GM19395 (cell line): ENCODE data around the gene GPR176.
"Not testable (repeated sequence)": the region's sequence is repeated elsewhere in the genome, so short reads cannot be mapped to it uniquely, and the experiment has no call there.

Experiments
- ATAC-seq: cut with Tn5 transposase; IDR thresholded peaks from one replicate; pipeline ENCODE4 v1.9.1; 2021; ENCODE audit warnings: mild to moderate bottlenecking, moderate library complexity; ENCODE audit not compliant: unreplicated experiment

GPR176 gene

GRCh38 chr15:39936187-39936586, 16.1 kb upstream of the GPR176 start:
- no peak for ATAC-seq

GRCh38 chr15:39935241-39935640, 15.2 kb upstream of the GPR176 start:
- no peak for ATAC-seq

- ATAC-seq: peak; percentile 22
These were observed 14.5 kb upstream of the GPR176 start for GRCh38 chr15:39934397-39935071.

- no peak for ATAC-seq
These were observed 11.5 kb upstream of the GPR176 start for GRCh38 chr15:39931615-39932014.

GRCh38 chr15:39926526-39926925, 6.5 kb upstream of the GPR176 start:
- ATAC-seq: no peak

- no peak for ATAC-seq
These were observed 5.2 kb upstream of the GPR176 start for GRCh38 chr15:39925112-39925842.

- ATAC-seq: no peak
These were observed 4.4 kb upstream of the GPR176 start for GRCh38 chr15:39924437-39924836.

GRCh38 chr15:39922462-39923092, 2.5 kb upstream of the GPR176 start:
- ATAC-seq: no peak

- no peak for ATAC-seq
These were observed 1.2 kb upstream of the GPR176 start for GRCh38 chr15:39921274-39921638.

GRCh38 chr15:39920510-39921273, 626 bp upstream of the GPR176 start:
- peak; percentile 78 for ATAC-seq

- ATAC-seq: no peak
These were observed 687 bp downstream of the GPR176 start for GRCh38 chr15:39919411-39919747.

- no peak for ATAC-seq
These were observed 1.2 kb downstream of the GPR176 start for GRCh38 chr15:39918688-39919385.

- ATAC-seq: no peak
These were observed 5.1 kb downstream of the GPR176 start for GRCh38 chr15:39914977-39915376.

GRCh38 chr15:39909007-39909406, 11.1 kb downstream of the GPR176 start:
- ATAC-seq: no peak

- ATAC-seq: no peak
These were observed 11.9 kb downstream of the GPR176 start for GRCh38 chr15:39908186-39908585.

GRCh38 chr15:39907216-39907615, 12.8 kb downstream of the GPR176 start:
- no peak for ATAC-seq

- no peak for ATAC-seq
These were observed 16.0 kb downstream of the GPR176 start for GRCh38 chr15:39904115-39904514.

GRCh38 chr15:39898317-39898716, 21.7 kb downstream of the GPR176 start:
- ATAC-seq: no peak

GRCh38 chr15:39896846-39897245, 23.2 kb downstream of the GPR176 start:
- ATAC-seq: no peak

- no peak for ATAC-seq
These were observed 24.0 kb downstream of the GPR176 start for GRCh38 chr15:39896101-39896500.

GRCh38 chr15:39893051-39893450, 27.0 kb downstream of the GPR176 start:
- not testable (repeated sequence) for ATAC-seq
